GM23338 (cell line): ENCODE results near the gene XXYLT1.
"Not testable (repeated sequence)": the region's sequence is repeated elsewhere in the genome, so short reads cannot be mapped to it uniquely, and the experiment has no call there.

ENCODE experiments used
- CREB1 ChIP-seq: fragments of 250-450 bp; sonication (Bioruptor Pico); IDR thresholded peaks from 2 replicates; pipeline ENCODE4 v1.5.0; 2020; ENCODE audit warnings: low read depth, mild to moderate bottlenecking, moderate library complexity
- EZH2 ChIP-seq: fragments of 200-600 bp; sonication (generic); IDR thresholded peaks from one replicate; pipeline ENCODE4 v1.8.0; 2017; ENCODE audit warnings: antibody characterized with exemption, mild to moderate bottlenecking, low read depth; ENCODE audit not compliant: unreplicated experiment
- EZH2phosphoT487 ChIP-seq: fragments of 200-600 bp; sonication (generic); IDR thresholded peaks from one replicate; pipeline ENCODE4 v1.8.1; 2018; ENCODE audit warnings: antibody characterized with exemption; ENCODE audit not compliant: unreplicated experiment
- NANOG ChIP-seq: IDR thresholded peaks from 2 replicates; pipeline ENCODE4 v1.6.1; 2016; ENCODE audit warnings: antibody characterized with exemption, borderline replicate concordance
- POLR2AphosphoS5 ChIP-seq: IDR thresholded peaks from 2 replicates; pipeline ENCODE4 v1.6.1; 2016; ENCODE audit warnings: antibody characterized with exemption, low read depth
- STAT1 ChIP-seq: IDR thresholded peaks from one replicate; pipeline ENCODE4 v1.6.1; 2016; ENCODE audit warnings: antibody characterized with exemption; ENCODE audit not compliant: unreplicated experiment
- TF ChIP-seq, protein P1 (sequence below), 2 experiments: fragments of 200-600 bp in 1 of 2; sonication (generic) in 1 of 2; conservative IDR thresholded peaks; 2 replicates each; pipeline versions ENCODE4 v1.5.1 to v1.6.1; 2016 to 2017; ENCODE audit warnings: antibody characterized with exemption in 2 of 2, low read depth in 2 of 2, mild to moderate bottlenecking in 2 of 2, moderate library complexity in 1 of 2
- TF ChIP-seq, protein P2 (sequence below): IDR thresholded peaks from 2 replicates; pipeline ENCODE4 v1.6.1; 2016; ENCODE audit warnings: antibody characterized with exemption

DNA sequence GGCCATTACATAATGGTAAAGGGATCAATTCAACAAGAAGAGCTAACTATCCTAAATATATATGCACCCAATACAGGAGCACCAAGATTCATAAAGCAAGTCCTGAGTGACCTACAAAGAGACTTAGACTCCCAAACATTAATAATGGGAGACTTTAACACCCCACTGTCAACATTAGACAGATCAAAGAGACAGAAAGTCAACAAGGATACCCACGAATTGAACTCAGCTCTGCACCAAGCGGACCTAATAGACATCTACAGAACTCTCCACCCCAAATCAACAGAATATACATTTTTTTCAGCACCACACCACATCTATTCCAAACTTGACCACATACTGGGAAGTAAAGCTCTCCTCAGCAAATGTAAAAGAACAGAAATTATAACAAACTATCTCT lies 55.4 kb downstream of the XXYLT1 start:
- TF ChIP-seq, protein P1, sequence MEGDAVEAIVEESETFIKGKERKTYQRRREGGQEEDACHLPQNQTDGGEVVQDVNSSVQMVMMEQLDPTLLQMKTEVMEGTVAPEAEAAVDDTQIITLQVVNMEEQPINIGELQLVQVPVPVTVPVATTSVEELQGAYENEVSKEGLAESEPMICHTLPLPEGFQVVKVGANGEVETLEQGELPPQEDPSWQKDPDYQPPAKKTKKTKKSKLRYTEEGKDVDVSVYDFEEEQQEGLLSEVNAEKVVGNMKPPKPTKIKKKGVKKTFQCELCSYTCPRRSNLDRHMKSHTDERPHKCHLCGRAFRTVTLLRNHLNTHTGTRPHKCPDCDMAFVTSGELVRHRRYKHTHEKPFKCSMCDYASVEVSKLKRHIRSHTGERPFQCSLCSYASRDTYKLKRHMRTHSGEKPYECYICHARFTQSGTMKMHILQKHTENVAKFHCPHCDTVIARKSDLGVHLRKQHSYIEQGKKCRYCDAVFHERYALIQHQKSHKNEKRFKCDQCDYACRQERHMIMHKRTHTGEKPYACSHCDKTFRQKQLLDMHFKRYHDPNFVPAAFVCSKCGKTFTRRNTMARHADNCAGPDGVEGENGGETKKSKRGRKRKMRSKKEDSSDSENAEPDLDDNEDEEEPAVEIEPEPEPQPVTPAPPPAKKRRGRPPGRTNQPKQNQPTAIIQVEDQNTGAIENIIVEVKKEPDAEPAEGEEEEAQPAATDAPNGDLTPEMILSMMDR (conservative IDR thresholded peaks at IDR 0.05; ENCODE audit: low read depth in 2 of 2) = not testable (repeated sequence)
- not testable (repeated sequence) for TF ChIP-seq EZH2; STAT1; EZH2phosphoT487; CREB1 (CRISPR knock-in tag); POLR2AphosphoS5; NANOG
- TF ChIP-seq, protein P2, sequence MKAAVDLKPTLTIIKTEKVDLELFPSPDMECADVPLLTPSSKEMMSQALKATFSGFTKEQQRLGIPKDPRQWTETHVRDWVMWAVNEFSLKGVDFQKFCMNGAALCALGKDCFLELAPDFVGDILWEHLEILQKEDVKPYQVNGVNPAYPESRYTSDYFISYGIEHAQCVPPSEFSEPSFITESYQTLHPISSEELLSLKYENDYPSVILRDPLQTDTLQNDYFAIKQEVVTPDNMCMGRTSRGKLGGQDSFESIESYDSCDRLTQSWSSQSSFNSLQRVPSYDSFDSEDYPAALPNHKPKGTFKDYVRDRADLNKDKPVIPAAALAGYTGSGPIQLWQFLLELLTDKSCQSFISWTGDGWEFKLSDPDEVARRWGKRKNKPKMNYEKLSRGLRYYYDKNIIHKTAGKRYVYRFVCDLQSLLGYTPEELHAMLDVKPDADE = not testable (repeated sequence)
